ENCODE measurements around the gene CHIT1.

DNA sequence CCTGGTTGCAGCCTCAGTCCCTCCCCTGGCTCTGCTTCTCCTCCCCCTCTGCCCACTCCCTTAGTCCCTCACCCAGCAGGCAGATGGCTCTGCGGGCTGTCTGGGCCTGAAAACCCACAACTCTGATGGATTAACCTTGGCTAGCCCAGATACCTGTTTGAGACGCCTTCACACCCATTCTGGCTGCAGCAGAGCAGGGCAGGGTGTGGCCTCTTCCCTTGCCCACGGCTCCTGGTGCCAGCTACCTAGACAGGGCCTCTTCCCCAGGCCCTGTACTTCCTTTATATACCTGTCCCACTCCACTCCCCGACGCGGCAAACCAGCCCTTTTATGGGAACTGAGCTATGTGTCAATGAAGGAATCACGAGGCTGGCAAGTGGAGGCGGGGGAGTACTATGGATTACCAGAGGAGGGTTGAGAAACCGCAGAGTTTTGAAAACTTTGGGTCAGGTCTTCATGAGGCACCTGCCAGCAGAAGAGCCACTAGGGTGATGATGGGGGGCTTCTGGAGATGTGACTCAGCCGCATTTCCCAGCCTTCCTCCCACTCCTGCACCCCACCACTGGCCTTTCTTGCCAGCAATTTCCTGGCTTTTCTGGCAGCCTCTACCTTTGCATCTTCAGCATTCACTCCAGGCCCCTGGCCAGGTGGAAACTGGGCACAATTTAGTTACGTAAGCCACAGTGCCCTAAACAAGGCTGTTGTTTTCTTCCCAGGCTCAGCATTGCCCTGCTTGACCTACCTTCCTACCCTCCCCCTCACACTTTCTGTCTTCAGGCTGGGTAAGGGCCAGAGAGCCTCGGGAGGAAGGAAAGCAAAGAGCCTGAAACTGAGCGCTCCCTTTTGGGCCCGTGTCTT, 42.8 kb downstream of the CHIT1 start, which contains the start of gene CHI3L1:
- TF ChIP-seq, protein P1, sequence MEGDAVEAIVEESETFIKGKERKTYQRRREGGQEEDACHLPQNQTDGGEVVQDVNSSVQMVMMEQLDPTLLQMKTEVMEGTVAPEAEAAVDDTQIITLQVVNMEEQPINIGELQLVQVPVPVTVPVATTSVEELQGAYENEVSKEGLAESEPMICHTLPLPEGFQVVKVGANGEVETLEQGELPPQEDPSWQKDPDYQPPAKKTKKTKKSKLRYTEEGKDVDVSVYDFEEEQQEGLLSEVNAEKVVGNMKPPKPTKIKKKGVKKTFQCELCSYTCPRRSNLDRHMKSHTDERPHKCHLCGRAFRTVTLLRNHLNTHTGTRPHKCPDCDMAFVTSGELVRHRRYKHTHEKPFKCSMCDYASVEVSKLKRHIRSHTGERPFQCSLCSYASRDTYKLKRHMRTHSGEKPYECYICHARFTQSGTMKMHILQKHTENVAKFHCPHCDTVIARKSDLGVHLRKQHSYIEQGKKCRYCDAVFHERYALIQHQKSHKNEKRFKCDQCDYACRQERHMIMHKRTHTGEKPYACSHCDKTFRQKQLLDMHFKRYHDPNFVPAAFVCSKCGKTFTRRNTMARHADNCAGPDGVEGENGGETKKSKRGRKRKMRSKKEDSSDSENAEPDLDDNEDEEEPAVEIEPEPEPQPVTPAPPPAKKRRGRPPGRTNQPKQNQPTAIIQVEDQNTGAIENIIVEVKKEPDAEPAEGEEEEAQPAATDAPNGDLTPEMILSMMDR (IDR thresholded peaks at IDR 0.05): no peak
- no peak for TF ChIP-seq POLR2A (IDR thresholded peaks at IDR 0.05)
